ENCODE measurements around the gene RNFT2. TPM values are rescaled to one million over a fixed set of nuclear protein-coding genes. Genes with fewer than 3 reads are reported as not detected.

RNFT2 gene
- 5.6 and 6.0 TPM in 2 replicates for total RNA-seq (2014; rRNA removed; shearing (Covaris generic))
- 3.2 and 3.3 TPM in 2 replicates for polyA plus RNA-seq (2015; cell fraction: cytosol; rRNA removed)
- 3.7 and 5.2 TPM in 2 replicates for polyA plus RNA-seq (2015; cell fraction: nucleus; rRNA removed)

- DNase-seq (ENCODE audit: low read depth), result peak; percentile 99
These were observed at the start of gene RNFT2, which contains the start of gene SPRING1 for GRCh38 chr12:116737774-116738657. Gene RNFT2, plus strand, starts transcription at chr12:116738315. Its CDS starts 2,183 bp downstream, at chr12:116740498. Gene SPRING1, minus strand, starts transcription at chr12:116738069. Its CDS starts 169 bp downstream, at chr12:116737900.

DNA sequence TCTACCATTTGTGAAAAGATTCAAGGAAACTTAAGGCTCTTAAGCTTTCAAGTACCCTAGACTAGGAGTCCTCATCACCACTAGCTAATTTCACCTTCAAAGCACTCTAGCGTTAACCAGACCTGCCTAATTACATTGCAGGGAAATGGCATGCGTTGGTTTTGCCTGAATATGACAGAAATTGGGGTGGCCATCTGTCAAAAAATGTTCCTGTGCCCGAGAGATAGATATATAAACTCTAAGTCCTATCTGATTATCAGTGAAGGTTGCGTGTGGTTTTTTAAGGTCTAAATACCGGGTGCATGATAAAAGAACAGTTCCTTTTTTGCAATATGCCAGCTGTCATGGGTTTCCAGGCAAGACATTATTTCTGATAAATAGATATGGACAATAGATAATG, 48.6 kb upstream of the RNFT2 start:
- no peak for DNase-seq (ENCODE audit: low read depth)

DNA sequence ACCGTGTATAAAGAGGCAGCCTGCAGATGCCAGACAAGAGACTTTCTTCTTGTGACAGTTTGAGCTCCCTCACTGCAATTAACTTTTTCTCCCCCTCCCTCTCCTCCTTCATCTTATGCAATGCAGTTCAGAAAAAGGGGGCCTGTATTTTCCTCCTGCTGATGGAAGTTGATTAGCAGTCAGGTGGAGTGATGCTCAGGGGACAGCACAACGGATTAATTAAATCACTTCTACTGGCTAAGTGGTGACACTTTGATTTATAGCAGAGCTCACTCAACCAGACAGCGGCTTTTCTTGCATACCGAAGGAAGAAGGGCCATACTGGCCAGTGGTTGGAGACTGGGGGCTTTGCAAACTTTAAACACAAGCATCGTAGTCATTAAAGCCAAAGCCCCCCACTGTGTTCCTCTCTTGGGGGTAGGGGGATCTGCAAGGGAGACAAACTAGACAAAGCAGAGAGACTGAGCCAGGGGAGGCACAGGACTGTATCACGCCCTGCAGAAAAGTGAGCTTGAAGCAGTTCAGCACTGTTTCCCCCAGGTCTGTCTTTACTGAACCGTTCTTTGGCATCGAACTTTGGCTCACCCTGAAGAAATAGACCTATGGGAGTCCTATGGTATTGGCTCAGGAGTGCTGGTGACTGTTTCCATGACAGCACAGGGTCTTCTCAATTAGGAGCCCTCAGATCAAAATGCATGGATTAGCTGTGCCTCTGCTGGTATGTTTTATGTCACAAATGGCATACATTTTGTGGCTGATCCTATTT, 48.0 kb upstream of the RNFT2 start:
- DNase-seq (ENCODE audit: low read depth), result no peak

DNA sequence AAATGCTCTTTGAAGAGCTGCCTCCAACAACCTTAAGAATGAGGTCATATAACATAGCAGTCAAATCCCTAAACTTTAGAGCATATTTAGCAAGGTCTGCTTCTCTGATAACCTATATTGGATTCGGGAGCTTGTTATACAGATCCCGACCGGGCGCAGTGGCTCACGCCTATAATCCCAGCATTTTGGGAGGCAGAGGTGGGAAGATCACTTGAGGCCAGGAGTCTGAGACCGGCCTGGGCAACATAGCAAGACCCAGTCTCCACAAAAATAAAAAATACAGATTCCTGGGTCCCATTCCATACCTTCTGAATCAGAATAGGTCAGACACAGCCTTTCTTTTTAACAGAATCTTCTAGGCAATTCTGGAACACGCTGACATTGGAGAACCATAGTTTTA, 46.9 kb upstream of the RNFT2 start:
- DNase-seq (ENCODE audit: low read depth), result no peak

- no peak for DNase-seq (ENCODE audit: low read depth)
These were observed 46.5 kb upstream of the RNFT2 start for GRCh38 chr12:116691636-116692035.

DNA sequence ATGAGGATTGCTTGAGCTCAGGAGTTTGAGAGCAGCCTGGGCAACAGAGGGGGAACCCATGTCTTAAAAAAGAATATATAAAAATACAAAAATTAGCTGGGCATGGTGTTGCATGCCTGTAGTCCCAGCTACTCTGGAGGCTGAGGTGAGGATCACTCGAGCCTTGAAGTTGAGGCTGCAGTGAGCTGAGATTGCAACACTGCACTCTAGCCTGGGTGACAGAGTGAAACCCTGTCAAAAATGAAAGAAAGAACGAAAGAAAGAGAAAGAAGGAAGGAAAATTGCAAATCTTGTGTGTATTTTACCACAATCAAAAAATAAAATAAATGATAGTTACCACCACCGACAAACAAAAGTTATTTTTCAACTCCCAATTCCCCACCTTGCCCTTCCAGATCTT, 45.5 kb upstream of the RNFT2 start:
- no peak for DNase-seq (ENCODE audit: low read depth)

DNA sequence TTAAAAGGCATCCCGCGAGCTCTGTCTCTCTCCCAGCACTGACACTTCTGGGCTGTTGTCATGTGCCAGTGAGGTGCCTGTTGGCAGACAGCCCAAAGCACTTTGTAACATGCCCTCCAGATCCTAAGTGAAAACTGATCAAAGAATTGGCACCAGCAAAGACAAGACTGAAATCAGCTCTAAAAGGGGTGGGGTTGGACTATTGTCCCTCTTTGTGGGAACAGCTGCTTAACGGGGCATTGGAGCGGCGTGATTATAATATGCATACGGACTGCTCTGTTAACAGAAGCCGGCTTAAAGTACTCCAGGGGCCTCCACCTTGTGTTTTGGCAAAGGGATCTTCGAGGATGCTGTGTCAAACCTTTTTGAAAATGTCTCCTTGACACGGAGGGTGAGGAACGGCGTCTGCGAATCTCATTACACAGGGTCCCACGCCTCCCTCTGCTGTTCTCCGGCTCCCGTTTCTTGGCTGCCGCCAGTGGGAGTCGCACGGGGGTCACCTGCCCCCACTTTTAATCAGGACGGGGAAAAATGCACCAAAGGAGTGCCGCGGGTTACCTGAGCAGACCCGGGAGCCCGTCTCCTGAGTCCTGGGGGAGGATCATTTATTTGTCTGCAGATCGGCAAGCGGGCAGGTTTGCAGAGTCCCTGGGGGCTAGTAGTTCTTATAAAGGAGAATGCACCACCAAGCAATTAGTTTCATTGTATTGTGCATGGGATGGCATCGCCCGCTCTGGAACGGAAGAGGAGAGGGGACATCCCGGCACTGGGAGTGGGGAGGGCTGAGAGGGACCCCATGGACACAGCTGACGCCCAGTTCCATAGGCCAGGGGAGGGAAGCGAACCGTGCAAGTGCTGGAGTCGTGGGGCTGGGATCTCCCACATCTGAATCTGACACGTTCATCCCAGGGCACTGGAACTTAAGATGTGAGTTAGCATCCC, 44.6 kb upstream of the RNFT2 start:
- DNase-seq (ENCODE audit: low read depth), result no peak

GRCh38 chr12:116694653-116695463, 43.3 kb upstream of the RNFT2 start:
- DNase-seq (ENCODE audit: low read depth), result no peak

DNA sequence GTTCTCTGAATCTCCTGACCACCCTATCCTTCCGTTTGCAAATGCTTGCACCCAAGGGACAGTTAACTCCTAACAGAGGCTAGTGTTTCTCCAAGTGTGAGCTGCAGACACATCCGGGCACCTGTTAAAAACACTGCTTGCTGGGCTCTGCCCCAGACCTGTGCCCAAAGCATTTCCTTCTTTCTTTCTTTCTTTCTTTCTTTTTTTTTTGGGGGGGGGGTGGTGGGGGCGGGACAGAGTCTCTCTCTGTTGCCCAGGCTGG, 42.7 kb upstream of the RNFT2 start:
- no peak for DNase-seq (ENCODE audit: low read depth)

GRCh38 chr12:116697305-116697704, 40.8 kb upstream of the RNFT2 start:
- peak; percentile 21 for DNase-seq (ENCODE audit: low read depth)

- DNase-seq (ENCODE audit: low read depth), result no peak
These were observed 40.4 kb upstream of the RNFT2 start for GRCh38 chr12:116697716-116698115.

DNA sequence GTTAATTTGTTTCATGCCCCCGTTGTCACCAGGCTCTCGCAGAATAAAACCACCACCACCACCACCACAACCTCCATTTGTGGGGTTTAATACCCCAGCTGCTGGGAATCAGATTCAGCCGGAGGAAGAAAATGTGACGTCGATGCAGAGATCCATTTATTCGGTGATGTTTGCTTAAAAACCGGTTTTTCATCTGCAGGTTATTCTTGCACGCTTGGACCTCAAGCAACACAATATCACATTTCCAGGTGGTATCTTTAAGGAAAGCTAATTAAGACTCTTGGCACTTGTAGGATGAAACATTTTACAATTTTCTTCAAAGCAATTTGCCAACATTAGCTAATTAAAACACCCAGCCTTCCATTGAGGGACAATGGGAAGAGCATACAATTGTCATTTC, 40.0 kb upstream of the RNFT2 start:
- DNase-seq (ENCODE audit: low read depth), result no peak

DNA sequence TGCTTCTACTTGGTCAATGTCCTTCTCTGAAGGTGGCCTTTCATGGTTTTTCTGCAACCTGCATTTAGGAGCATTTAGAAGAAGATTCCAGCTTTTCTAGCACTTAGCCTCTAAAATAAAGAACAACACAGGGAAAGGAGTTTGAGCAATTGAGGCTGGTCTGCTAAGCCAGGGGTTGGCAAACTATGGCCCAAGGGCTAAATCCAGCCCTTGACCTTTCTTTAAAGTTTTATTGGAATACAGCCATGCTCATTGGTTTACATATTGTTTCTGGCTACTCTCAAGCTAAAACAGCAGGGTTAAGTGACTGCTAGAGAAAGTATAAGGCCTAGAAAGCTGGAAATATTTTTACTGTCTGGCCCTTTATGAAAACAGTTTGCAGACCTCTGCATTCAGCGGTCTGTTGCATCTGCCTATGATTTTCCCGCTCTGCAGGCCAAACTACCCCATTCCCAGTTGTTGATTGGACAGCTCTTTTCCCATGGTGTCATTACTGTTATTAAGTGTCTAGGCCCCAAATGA, 39.5 kb upstream of the RNFT2 start:
- no peak for DNase-seq (ENCODE audit: low read depth)

- no peak for DNase-seq (ENCODE audit: low read depth)
These were observed 38.0 kb upstream of the RNFT2 start for GRCh38 chr12:116700066-116700465.

GRCh38 chr12:116701432-116701831, 36.7 kb upstream of the RNFT2 start:
- no peak for DNase-seq (ENCODE audit: low read depth)

DNA sequence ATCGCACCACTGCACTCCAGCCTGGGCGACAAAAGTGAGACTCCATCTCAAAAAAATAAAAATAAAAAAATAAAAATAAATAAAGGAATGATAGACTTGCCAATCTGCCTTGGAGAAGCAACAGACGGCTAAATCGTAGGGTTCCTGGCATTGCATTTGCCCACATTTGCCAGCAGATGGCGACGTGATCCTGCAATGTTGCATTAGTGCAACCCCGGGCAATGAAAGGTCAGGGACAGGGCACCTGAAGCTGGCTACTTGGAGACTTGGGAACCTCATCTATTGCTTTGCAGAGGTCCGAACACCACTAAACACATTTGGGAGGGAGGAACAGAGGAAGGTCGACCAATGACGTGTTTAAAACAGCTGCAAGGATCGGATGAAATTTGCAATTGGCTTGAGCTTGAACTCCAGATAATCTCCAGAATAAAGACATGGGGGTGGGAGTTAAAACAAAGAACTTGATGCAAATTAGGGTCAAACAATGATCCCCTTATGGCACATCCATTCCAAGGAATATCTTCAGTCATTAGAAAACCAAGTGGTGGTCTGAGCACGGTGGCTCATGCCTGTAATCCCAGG, 34.8 kb upstream of the RNFT2 start:
- peak; percentile 48 for DNase-seq (ENCODE audit: low read depth)

DNA sequence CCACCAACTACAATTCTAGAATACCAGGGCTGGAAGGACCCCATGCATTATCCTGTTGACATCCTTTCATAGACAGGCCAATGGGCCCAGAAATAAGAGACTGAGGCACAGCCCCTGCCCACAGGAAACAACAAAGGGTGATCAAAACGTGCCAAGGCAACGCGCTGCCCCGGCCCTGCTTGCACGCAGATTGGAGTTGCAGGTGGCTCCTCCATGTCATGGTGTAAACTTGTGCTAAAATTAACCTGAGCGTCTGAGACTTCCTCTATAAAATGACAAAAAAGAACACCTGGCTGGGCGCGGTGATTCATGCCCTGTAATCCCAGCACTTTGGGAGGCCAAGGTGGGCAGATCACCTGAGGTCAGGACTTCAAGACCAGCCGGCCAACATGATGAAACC, 30.4 kb upstream of the RNFT2 start:
- no peak for DNase-seq (ENCODE audit: low read depth)

DNA sequence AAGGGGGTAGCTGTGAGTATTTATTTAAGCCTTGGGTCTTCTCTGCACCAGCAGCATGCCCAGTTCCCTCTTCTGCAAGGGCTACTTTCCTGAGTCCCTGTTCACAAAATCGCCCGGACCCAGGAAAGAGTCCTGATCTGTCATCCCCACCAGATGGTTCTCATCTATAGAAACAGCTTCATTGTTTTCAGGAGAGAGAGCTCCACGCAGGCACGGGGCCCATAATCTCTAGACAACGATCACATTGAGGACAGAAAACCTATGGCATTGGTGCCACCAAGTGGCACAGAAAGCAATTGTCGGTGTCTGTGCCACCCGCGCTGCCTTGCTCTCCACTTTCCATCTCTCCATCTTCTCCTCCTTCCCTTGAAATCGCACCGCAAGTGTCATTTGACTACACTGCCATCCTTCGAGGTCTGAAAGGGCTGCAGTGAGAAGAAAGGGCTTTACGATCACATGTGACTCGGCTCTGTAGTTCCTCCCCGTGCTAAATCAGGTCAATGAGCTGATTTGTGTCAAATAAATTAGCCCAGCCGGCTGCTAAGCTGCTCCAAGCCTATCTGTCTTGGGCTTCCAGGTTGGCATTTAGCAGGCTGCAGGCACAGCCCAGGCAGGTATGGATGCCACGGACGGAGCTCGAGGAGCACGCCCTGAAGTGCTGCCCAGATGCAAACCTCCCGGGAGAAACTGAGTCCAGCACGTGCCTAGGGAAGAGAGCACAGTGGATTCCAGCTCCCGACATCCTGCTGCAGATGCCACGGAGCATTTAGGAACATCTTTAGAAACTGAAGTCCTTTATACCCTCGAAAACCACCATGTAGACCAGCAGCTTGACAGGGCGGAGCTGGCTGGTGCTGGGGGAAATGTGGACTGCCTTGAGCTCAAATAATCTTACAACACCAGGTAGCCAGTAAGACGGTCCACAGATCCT, 29.0 kb upstream of the RNFT2 start:
- peak; percentile 77 for DNase-seq (ENCODE audit: low read depth)

DNA sequence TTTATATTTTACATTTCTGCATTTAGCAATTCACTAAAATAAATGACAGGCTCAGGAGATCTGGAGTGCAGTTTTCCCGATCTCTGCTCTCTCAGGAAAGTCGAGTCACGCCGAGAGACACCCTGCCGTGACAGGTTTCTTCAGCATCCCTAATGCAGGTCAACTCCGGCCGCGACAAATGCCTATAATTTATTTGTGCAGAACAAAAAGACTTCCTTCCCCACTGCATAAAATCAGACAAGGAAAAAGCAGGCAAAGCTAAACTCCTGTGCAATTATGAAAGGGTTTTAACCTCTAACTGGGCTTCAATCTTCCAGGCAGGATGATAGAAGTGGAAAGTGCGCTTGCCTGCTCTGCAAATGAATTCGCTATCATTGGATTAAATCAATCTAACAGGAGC, 28.3 kb upstream of the RNFT2 start:
- no peak for DNase-seq (ENCODE audit: low read depth)
